Neural crest cell (in vitro differentiated cells): ENCODE measurements around the gene CACNA2D3. TPM values are rescaled to one million over a fixed set of nuclear protein-coding genes. Genes with fewer than 3 reads are reported as not detected.

Source experiments
- DNase-seq: peaks from one replicate; pipeline ENCODE4 v3.0.0; 2021; ENCODE audit warnings: low read depth, mixed read lengths, low spot score
- H3K27ac Mint-ChIP-seq: one replicate; pipeline ENCODE4 v1.8.0; 2021; ENCODE audit warnings: mild to moderate bottlenecking, mixed read lengths; ENCODE audit not compliant: unreplicated experiment
- H3K27me3 Mint-ChIP-seq: 2 replicates; pipeline ENCODE4 v1.8.0; 2021; ENCODE audit warnings: low read depth, mild to moderate bottlenecking, mixed read lengths
- H3K36me3 Mint-ChIP-seq: 2 replicates; pipeline ENCODE4 v1.8.0; 2021; ENCODE audit warnings: low read depth, mild to moderate bottlenecking, mixed read lengths
- H3K4me1 Mint-ChIP-seq: 2 replicates; pipeline ENCODE4 v1.8.0; 2021; ENCODE audit warnings: mixed read lengths
- H3K4me3 Mint-ChIP-seq: one replicate; pipeline ENCODE4 v1.8.0; 2021; ENCODE audit warnings: mild to moderate bottlenecking, mixed read lengths
- H3K9me3 Mint-ChIP-seq: 2 replicates; pipeline ENCODE4 v1.8.0; 2021; ENCODE audit warnings: mixed read lengths
- total RNA-seq: library from RNA; stranded (reverse); gene quantifications from 2 replicates; pipeline ENCODE4 v1.2.1, GENCODE V29; 2021
- TF ChIP-seq, protein P1 (sequence below): fragments of 200-600 bp; sonication (generic); conservative IDR thresholded peaks from 2 replicates; pipeline ENCODE4 v1.5.0; 2021; ENCODE audit warnings: antibody characterized with exemption, mild to moderate bottlenecking

The CACNA2D3 gene
- total RNA-seq, 1 donor from 2014 or later = 0.82 TPM

DNA sequence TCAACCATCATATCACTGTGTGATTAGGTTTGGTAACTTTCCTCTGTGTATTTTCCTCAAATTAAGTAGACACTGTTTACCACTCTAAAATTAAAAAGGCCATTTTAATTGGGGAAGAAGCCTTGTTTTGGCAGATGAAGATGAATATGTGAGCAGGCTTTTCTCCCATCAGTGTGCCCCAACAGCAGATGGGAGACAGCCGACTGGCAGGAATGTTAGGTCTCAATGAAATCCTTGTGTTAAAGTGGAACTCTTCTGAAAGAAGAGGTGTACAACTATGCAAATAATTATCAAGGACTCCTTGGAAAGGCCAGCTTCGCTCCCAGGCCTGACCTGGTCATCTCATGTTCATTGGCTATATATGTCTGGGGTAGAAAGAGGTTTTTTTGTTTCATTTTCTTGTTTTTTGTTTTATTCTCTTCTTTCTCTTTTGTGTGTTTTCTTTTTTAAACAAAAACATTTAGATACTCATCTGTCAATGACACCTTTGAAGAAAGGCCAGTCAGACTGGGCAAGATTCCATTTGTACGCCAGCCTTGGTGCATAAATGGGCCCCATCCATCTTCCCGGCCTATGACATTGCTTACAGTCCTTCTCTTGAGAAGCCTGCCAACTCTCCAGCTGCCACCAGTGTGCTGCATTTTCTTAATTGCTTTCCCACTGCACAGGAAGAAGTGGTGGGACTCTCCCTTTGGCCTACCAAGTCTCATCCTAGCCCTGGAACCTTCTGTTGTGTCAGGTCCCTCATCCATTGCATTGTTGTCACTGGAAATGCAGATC is 779.7 kb downstream of the CACNA2D3 start:
- H3K27me3 Mint-ChIP-seq = no peaks in the 10 kb centered on the region
- no peaks in the 10 kb centered on the region for H3K9me3 Mint-ChIP-seq
- H3K27ac Mint-ChIP-seq = no peak overlapping the region
- no peaks in the 10 kb centered on the region for H3K36me3 Mint-ChIP-seq
- TF ChIP-seq, protein P1, sequence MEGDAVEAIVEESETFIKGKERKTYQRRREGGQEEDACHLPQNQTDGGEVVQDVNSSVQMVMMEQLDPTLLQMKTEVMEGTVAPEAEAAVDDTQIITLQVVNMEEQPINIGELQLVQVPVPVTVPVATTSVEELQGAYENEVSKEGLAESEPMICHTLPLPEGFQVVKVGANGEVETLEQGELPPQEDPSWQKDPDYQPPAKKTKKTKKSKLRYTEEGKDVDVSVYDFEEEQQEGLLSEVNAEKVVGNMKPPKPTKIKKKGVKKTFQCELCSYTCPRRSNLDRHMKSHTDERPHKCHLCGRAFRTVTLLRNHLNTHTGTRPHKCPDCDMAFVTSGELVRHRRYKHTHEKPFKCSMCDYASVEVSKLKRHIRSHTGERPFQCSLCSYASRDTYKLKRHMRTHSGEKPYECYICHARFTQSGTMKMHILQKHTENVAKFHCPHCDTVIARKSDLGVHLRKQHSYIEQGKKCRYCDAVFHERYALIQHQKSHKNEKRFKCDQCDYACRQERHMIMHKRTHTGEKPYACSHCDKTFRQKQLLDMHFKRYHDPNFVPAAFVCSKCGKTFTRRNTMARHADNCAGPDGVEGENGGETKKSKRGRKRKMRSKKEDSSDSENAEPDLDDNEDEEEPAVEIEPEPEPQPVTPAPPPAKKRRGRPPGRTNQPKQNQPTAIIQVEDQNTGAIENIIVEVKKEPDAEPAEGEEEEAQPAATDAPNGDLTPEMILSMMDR = no peak
- peaks cover 27% of the 10 kb centered on the region for H3K4me1 Mint-ChIP-seq
- DNase-seq = no peak
- no peak overlapping the region for H3K4me3 Mint-ChIP-seq

DNA sequence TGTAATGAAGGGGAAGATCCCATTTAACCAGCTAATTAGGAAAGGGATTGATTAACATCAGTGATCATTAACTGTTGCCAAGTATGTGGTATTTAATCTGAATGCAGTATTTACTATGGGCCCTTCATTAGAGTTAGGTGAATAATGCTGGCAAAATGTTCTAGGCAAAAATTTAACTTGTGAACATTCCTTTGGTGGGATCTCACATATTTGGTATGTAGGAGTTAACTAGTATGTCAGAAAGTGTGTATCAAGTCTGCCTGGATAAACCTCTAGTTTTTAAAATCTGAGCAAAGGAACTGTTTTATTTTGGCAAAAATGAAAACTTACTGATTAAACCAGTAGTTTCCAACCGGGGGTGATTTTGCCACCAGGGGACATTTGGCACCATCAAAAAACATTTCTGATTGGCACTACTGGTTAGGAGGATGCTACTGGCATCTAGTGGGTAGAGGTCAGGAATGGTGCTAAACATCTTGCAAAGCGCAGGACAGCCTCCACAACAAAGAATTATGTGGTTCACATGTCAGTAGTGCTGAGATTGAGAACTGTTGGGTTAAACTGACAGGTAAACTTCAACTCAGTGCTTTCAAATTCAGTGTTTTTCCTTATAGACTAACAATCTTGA is 783.0 kb downstream of the CACNA2D3 start:
- H3K36me3 Mint-ChIP-seq = no peaks in the 10 kb centered on the region
- TF ChIP-seq, protein P1 = no peak
- no peaks in the 10 kb centered on the region for H3K27me3 Mint-ChIP-seq
- peaks cover 3% of the 10 kb centered on the region for H3K9me3 Mint-ChIP-seq
- no peak overlapping the region for H3K27ac Mint-ChIP-seq
- DNase-seq = no peak
- no peak overlapping the region for H3K4me3 Mint-ChIP-seq
- H3K4me1 Mint-ChIP-seq = peaks cover 13% of the 10 kb centered on the region

DNA sequence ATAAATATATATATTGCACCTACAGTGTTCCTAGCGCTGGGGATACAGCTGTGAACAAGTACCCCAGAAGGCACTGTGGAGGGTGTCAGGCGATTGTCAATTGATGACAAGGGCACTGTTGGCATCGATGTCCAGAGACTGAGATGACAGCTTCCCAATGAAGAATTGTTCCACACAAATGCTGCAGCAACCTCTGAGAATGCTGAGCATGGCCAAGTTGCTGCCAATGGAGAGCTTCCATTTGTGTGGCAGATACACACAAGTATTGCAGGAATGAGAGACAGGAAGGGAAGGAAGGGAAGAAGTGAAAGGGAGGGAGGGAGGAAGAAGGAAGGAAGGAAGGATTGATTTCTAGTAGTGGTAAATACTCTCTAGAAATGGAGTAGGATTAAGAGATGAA is 783.6 kb downstream of the CACNA2D3 start:
- Mint-ChIP-seq H3K36me3 (no peaks in the 10 kb centered on the region), H3K9me3 (peaks cover 4% of the 10 kb centered on the region), H3K27ac (no peak overlapping the region), H3K27me3 (no peaks in the 10 kb centered on the region), H3K4me3 (no peak overlapping the region), H3K4me1 (peaks cover 13% of the 10 kb centered on the region)
- TF ChIP-seq, protein P1 = no peak
- DNase-seq = no peak

DNA sequence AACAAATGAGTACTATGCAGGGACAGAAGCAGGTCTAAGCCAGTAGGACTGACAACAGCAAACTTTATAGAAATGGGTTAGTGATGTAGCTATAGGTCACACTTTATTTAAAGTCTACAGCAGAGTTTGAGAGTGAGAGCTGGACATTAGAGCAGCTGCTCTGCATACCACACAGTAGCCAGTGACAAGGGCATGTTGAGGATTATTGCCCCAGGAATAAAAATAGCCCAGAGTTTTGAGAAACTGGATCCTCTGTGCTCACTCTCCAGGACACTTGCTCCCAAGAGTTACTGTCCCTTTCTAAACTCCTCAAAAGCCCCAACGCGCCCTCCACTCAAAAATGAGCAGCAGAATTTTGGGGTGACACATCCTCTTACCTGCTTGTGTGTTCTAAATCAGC is 784.4 kb downstream of the CACNA2D3 start:
- peaks cover 4% of the 10 kb centered on the region for H3K36me3 Mint-ChIP-seq

DNA sequence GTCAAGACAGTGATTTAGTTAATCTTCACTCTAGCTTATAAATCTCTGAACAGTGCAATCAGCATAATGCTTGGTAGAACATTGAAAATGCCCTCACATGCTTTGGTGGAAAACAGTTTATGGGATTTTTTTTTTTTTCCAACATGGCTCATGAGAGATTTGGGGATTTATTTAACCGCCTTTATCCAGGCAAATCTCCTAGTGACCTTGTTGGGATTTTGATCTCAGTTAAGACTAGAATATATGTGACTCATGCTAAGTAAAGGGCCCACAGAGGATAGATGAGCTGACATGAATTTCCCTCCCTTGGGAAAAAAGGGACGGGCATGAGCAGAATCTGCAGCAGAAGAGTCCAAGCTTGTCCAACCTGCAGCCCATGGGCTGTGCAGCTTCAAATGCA is 786.8 kb downstream of the CACNA2D3 start:
- Mint-ChIP-seq H3K4me3 (no peak overlapping the region), H3K9me3 (peaks cover 15% of the 10 kb centered on the region), H3K27me3 (no peaks in the 10 kb centered on the region), H3K27ac (no peak overlapping the region), H3K36me3 (peaks cover 4% of the 10 kb centered on the region), H3K4me1 (no peaks in the 10 kb centered on the region)
- DNase-seq = no peak
- TF ChIP-seq, protein P1 = no peak

More for the DNA sequence above, 784.4 kb downstream of the CACNA2D3 start:
- Mint-ChIP-seq H3K4me1 (peaks cover 8% of the 10 kb centered on the region), H3K4me3 (no peak overlapping the region), H3K27me3 (no peaks in the 10 kb centered on the region), H3K9me3 (peaks cover 9% of the 10 kb centered on the region), H3K27ac (no peak overlapping the region)
- TF ChIP-seq, protein P1 = no peak
- no peak for DNase-seq
